ENCODE data around the gene RPS21. TPM values are rescaled to one million over a fixed set of nuclear protein-coding genes. Genes with fewer than 3 reads are reported as not detected.

RPS21 gene
- total and polyA plus RNA-seq, 11 donors: 434 to 3,051 (median 712) TPM

DNA sequence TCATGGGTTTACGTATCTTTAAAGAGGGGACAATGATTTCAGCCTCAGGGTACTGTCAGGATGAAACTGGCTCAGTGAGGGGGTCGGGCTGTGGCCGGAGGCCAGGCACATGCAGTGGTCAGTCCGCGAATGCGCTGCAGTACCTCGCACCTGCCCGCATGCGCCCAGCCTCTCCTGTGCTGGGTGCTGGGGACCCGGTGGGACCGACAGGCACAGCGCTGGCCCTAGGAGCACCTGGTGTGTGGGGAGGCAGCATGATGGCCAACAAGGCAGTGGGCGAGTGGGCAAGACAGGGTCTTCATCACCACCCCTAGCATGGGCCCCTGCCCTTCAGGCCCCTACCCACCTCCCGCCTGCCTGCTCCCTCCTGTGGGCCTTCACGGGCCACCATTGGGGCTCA is 21.2 kb downstream of the RPS21 start:
- no peak overlapping the region for H3K4me3 ChIP-seq
- ATAC-seq (no peak), DNase-seq (no peak)
- intact Hi-C loops (cut with DNase I): loop anchor here in 6 of 10 donors (5.0 to 10.0 kb wide), 9 partner anchors 49 to 393 kb away; partner anchors contain the start of genes MRGBP (in 1 of the 6) and OSBPL2 (in 1 of the 6)
- H3K4me1 ChIP-seq: peaks cover 0 to 33% (median 24%) of the 10 kb centered on the region in 12 donors
- no peaks in the 10 kb centered on the region for H3K9me3 ChIP-seq
- H3K27me3 ChIP-seq: no peaks in the 10 kb centered on the region
- TF ChIP-seq, protein P1, sequence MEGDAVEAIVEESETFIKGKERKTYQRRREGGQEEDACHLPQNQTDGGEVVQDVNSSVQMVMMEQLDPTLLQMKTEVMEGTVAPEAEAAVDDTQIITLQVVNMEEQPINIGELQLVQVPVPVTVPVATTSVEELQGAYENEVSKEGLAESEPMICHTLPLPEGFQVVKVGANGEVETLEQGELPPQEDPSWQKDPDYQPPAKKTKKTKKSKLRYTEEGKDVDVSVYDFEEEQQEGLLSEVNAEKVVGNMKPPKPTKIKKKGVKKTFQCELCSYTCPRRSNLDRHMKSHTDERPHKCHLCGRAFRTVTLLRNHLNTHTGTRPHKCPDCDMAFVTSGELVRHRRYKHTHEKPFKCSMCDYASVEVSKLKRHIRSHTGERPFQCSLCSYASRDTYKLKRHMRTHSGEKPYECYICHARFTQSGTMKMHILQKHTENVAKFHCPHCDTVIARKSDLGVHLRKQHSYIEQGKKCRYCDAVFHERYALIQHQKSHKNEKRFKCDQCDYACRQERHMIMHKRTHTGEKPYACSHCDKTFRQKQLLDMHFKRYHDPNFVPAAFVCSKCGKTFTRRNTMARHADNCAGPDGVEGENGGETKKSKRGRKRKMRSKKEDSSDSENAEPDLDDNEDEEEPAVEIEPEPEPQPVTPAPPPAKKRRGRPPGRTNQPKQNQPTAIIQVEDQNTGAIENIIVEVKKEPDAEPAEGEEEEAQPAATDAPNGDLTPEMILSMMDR (IDR thresholded peaks at IDR 0.05): no peak
- TF ChIP-seq POLR2A (IDR thresholded peaks at IDR 0.05): no peak
- 92 to 99% (median 95%) methylated on average over 14 to 15 of the region's 15 CpGs for WGBS, 4 donors
- H3K36me3 ChIP-seq: no peaks in the 10 kb centered on the region
- H3K27ac ChIP-seq: no peak overlapping the region

DNA sequence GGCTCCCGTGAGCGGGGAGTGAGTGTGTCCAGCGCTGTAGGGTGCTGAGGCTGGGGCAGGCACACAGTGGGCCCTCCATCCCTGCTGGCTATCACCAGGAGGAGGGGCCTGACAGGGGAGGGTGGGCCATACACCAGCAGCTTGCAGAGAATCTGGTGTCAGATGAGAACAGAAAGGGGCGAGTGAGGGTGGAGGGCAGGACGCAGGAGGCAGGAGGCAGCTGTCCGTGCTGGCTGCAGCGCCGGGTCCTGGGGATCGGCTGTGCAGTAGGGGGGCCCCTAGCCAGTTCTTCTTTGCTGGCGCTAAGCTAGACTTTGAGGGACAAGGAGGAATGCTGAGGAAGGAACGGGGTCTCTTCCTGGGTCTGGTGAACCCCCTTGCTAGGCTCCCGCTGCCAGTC is 21.7 kb downstream of the RPS21 start:
- Histone ChIP-seq H3K27me3 (no peaks in the 10 kb centered on the region), H3K4me1 (peaks cover 0 to 33% (median 24%) of the 10 kb centered on the region in 12 donors), H3K27ac (no peak overlapping the region), H3K36me3 (no peaks in the 10 kb centered on the region), H3K9me3 (no peaks in the 10 kb centered on the region), H3K4me3 (no peak overlapping the region)
- ATAC-seq (no peak), DNase-seq (no peak)
- 84 to 92% (median 89%) methylated on average over 11 to 12 of the region's 12 CpGs for WGBS, 4 donors
- no peak for TF ChIP-seq POLR2A (IDR thresholded peaks at IDR 0.05)
- TF ChIP-seq, protein P1 (IDR thresholded peaks at IDR 0.05): no peak
- intact Hi-C loops (cut with DNase I): loop anchor here in 6 of 10 donors (5.0 to 10.0 kb wide), 9 partner anchors 49 to 394 kb away; partner anchors contain the start of genes MRGBP (in 1 of the 6) and OSBPL2 (in 1 of the 6)

DNA sequence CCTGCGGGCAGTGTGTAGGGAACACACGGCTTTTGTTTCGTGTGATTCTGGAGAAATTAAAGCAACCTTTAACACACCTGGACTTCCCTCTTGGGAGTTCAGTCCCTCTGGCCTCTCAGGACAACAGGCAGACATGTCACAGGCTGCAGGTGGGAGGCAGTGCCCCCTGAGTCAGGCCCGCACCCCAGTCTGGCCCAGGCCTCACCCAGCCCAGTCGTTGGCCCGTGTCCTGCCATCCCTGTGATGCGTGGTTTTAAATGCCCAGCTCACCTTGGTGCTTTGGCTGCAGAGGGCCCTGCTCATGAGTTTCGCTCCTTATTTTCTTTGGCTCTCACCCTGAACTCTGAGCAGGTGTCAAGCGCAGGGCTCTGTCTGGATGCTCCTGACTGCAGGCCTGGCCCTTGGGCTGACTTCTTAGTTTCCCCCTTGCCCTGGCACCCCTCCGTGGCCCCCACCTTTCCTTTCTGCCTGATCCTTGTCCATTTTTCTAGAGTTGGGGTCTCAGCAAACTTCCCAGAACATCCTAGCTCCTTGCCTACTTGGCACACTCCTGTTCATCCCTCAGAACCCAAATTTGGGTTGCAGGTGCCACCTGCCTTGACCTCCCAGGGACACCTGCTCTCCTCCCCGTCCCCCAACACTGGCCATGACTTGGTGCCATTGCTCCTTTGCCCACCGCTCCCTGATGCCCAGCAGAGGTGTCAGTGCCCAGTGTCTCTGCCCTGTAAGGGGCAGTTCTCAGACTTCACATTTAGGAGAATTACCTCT is 22.4 kb downstream of the RPS21 start:
- no peaks in the 10 kb centered on the region for H3K36me3 ChIP-seq
- WGBS, 4 donors: 87 to 94% (median 91%) methylated on average over 12 of the region's 12 CpGs
- ATAC-seq (no peak), DNase-seq (no peak)
- intact Hi-C loops (cut with DNase I): loop anchor here in 6 of 10 donors (5.0 to 10.0 kb wide), 9 partner anchors 48 to 394 kb away; partner anchors contain the start of genes MRGBP (in 1 of the 6) and OSBPL2 (in 1 of the 6)
- no peak overlapping the region for H3K27ac ChIP-seq
- no peak for TF ChIP-seq POLR2A (IDR thresholded peaks at IDR 0.05)
- TF ChIP-seq, protein P1 (IDR thresholded peaks at IDR 0.05): no peak
- H3K9me3 ChIP-seq: no peaks in the 10 kb centered on the region
- peaks cover 0 to 33% (median 24%) of the 10 kb centered on the region in 12 donors for H3K4me1 ChIP-seq
- H3K4me3 ChIP-seq: no peak overlapping the region
- H3K27me3 ChIP-seq: no peaks in the 10 kb centered on the region

Measured in heart left ventricle (tissue), 16 donors.